Kidney (tissue), 14 donors: Measurements from ENCODE around the gene LDAH. TPM values are rescaled to one million over a fixed set of nuclear protein-coding genes. Genes with fewer than 3 reads are reported as not detected.
A peak's percentile ranks its signal among the peaks of the same experiment; 100 is the strongest.

ENCODE experiments used
- DNase-seq, 5 donors: peaks; one replicate each; pipeline ENCODE4 v3.0.0-alpha.2; 2013 to 2020
- FAIRE-seq: peaks from 2 replicates; lab custom pipeline; 2012; peaks lifted over from hg19 to GRCh38; lab: Jason Lieb, UNC
- H3K27ac ChIP-seq, 2 donors: one replicate each; pipeline ENCODE4 v1.7.0; 2013; ENCODE audit warnings: low read depth in 2 of 2, low read length in 2 of 2, inconsistent platforms in 1 of 2
- H3K27me3 ChIP-seq: one replicate; pipeline ENCODE4 v1.7.1; 2013; ENCODE audit warnings: low read length, inconsistent platforms; ENCODE audit not compliant: control insufficient read depth, insufficient read depth
- H3K36me3 ChIP-seq, 3 donors: one replicate each; pipeline versions ENCODE4 v1.7.0 to v1.7.1; 2013; ENCODE audit warnings: low read length in 3 of 3, control low read depth in 1 of 3, inconsistent platforms in 1 of 3; ENCODE audit not compliant: insufficient read depth in 3 of 3, control insufficient read depth in 2 of 3
- H3K4me1 ChIP-seq, 3 donors: one replicate each; pipeline versions ENCODE4 v1.7.0 to v1.7.1; 2013; ENCODE audit warnings: low read length in 3 of 3, inconsistent platforms in 1 of 3, low read depth in 1 of 3; ENCODE audit not compliant: control insufficient read depth in 2 of 3, insufficient read depth in 2 of 3
- H3K4me3 ChIP-seq, 3 donors: one replicate each; pipeline versions ENCODE4 v1.7.0 to v1.8.1; 2013; ENCODE audit warnings: low read length in 3 of 3, control low read depth in 1 of 3, inconsistent platforms in 1 of 3
- H3K9ac ChIP-seq, 3 donors: one replicate each; pipeline versions ENCODE4 v1.7.0 to v1.7.1; 2013; ENCODE audit warnings: low read length in 3 of 3, control low read depth in 1 of 3, inconsistent platforms in 1 of 3
- H3K9me3 ChIP-seq, 3 donors: one replicate each; pipeline versions ENCODE4 v1.7.0 to v1.7.1; 2013; ENCODE audit warnings: low read length in 3 of 3, control low read depth in 1 of 3, inconsistent platforms in 1 of 3; ENCODE audit not compliant: control insufficient read depth in 2 of 3, insufficient read depth in 1 of 3
- CTCF ChIP-seq: IDR thresholded peaks from 3 replicates; pipeline ENCODE4 v1.5.1; 2012; ENCODE audit warnings: mild to moderate bottlenecking, moderate library complexity, borderline replicate concordance; ENCODE audit not compliant: insufficient read depth; ENCODE audit errors: extremely low read depth
- intact Hi-C: fragments of 100-400 bp; cut with DNase I; formaldehyde crosslinking; loops from one replicate; pipeline ENCODE4 v1.11.1; 2022
- polyA plus RNA-seq: library from polyadenylated mRNA; stranded (reverse); fragments of 350-450 nt; fragmentation: Illumina TruSeq; extraction: RNeasy Lipid Tissue Mini Kit (QIAGEN cat#74804); gene quantifications from one replicate; pipeline ENCODE4 v1.2.3, GENCODE V29; 2014; ENCODE audit warnings: low read depth, low replicate concordance; ENCODE audit not compliant: insufficient read depth
- total RNA-seq: library from RNA; stranded (reverse); fragmentation: NEBNext Ultra II Directional; extraction: Animal tissue kit (Norgen Biotek cat#: 25700); gene quantifications from one replicate; pipeline ENCODE4 v1.2.1, GENCODE V29; 2021
- donor health status: control.
- donor health status: control.
- donor health status: control.
- donor health status: control.
- donor health status: control.
- donor health status: DM: yes; HTN: yes; CAD: no.
- donor health status: Normal renal cell carcinoma (clear cell type).

Gene LDAH
- total and polyA plus RNA-seq, 2 donors from 2014 or later: 15.5 to 20.4 TPM

GRCh38 chr2:20669562-20670314 is 153.2 kb downstream of the LDAH start:
- DNase-seq (peak in 3 of 5 donors; percentile 21 to 70 (median 47)), FAIRE-seq (no peak)
- intact Hi-C loops: no loop called here
- Histone ChIP-seq H3K9me3 (no peaks in the 10 kb centered on the region), H3K27me3 (peaks cover 64% of the 10 kb centered on the region), H3K36me3 (peaks cover 0 to 3% (median 0%) of the 10 kb centered on the region in 3 donors), H3K27ac (no peak overlapping the region), H3K9ac (no peak overlapping the region), H3K4me1 (peaks cover 0 to 24% (median 13%) of the 10 kb centered on the region in 3 donors), H3K4me3 (no peak overlapping the region)
- no peak for TF ChIP-seq CTCF

GRCh38 chr2:20668871-20669475 is 153.9 kb downstream of the LDAH start:
- peak overlapping the region in 1 of 3 donors; percentile 66 for H3K4me3 ChIP-seq
- intact Hi-C loops: no loop called here
- no peak overlapping the region for H3K27ac ChIP-seq
- peak overlapping the region in 1 of 3 donors; percentile 5 for H3K9ac ChIP-seq
- no peaks in the 10 kb centered on the region for H3K36me3 ChIP-seq
- H3K27me3 ChIP-seq: peaks cover 67% of the 10 kb centered on the region
- H3K4me1 ChIP-seq: peaks cover 0 to 24% (median 8%) of the 10 kb centered on the region in 3 donors
- no peaks in the 10 kb centered on the region for H3K9me3 ChIP-seq
- FAIRE-seq (no peak), DNase-seq (peak in 1 of 5 donors; percentile 32)
- TF ChIP-seq CTCF: no peak

- Histone ChIP-seq H3K4me1 (peaks cover 0 to 24% (median 12%) of the 10 kb centered on the region in 3 donors), H3K9ac (peak overlapping the region in 1 of 3 donors; percentile 73), H3K4me3 (peak overlapping the region in 2 of 3 donors; percentile 61 to 66), H3K9me3 (no peaks in the 10 kb centered on the region), H3K36me3 (no peaks in the 10 kb centered on the region), H3K27me3 (peaks cover 64% of the 10 kb centered on the region), H3K27ac (no peak overlapping the region)
- FAIRE-seq (no peak), DNase-seq (peak in 1 of 5 donors; percentile 35)
- intact Hi-C loops: no loop called here
- no peak for TF ChIP-seq CTCF
These were observed 154.4 kb downstream of the LDAH start for GRCh38 chr2:20668451-20668850.
